ENCODE data around the gene SOS1. TPM values are rescaled to one million over a fixed set of nuclear protein-coding genes. Genes with fewer than 3 reads are reported as not detected.

Gene SOS1
- total RNA-seq, 1 donor from 2014 or later = 11.7 TPM

DNA sequence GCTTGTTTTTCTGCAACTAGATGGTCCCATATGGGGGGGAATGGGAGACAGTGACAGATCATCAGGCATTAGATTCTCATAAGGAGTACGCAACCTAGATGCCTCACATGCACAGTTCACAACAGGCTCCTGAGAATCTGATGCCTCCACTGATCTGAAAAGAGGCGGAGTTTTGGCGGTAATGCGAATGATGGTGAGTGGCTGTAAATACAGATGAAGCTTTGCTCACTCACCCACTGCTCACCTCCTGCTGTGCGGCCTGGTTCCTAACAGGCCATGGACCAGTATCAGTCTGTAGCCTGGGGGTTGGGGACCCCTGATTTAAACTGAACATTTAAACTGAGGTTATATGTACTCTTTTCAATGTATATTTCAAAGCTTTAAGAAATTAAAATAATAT, 40.7 kb downstream of the SOS1 start:
- TF ChIP-seq, protein P1, sequence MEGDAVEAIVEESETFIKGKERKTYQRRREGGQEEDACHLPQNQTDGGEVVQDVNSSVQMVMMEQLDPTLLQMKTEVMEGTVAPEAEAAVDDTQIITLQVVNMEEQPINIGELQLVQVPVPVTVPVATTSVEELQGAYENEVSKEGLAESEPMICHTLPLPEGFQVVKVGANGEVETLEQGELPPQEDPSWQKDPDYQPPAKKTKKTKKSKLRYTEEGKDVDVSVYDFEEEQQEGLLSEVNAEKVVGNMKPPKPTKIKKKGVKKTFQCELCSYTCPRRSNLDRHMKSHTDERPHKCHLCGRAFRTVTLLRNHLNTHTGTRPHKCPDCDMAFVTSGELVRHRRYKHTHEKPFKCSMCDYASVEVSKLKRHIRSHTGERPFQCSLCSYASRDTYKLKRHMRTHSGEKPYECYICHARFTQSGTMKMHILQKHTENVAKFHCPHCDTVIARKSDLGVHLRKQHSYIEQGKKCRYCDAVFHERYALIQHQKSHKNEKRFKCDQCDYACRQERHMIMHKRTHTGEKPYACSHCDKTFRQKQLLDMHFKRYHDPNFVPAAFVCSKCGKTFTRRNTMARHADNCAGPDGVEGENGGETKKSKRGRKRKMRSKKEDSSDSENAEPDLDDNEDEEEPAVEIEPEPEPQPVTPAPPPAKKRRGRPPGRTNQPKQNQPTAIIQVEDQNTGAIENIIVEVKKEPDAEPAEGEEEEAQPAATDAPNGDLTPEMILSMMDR (conservative IDR thresholded peaks at IDR 0.05; ENCODE audit: low read depth, low read length) = no peak
- DNase-seq (ENCODE audit: low read depth) = no peak
- H3K4me3 ChIP-seq (ENCODE audit: low read depth, low read length) = no peak overlapping the region

GRCh38 chr2:39069890-39070465, 50.9 kb downstream of the SOS1 start:
- DNase-seq (ENCODE audit: low read depth) = no peak
- TF ChIP-seq, protein P1 (conservative IDR thresholded peaks at IDR 0.05; ENCODE audit: low read depth, low read length) = no peak
- H3K4me3 ChIP-seq (ENCODE audit: low read depth, low read length) = no peak overlapping the region

DNA sequence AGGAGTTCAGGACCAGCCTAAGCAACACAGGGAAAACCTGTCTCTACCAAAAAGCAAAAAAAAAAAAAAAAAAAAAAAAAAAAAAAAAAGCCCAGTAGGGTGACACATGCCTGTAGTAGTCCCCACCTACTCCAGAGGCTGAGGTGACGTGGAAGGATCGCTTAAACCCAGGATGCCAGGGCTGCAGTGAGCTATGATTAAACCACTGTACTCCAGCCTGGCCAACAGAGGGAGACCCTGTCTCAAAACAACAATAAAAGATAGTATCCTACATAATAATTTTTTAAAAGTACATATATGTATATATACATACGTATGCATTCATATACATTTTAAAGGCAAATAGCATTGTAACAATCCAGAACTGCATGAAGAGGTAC, 51.7 kb downstream of the SOS1 start:
- H3K4me3 ChIP-seq (ENCODE audit: low read depth, low read length) = no peak overlapping the region
- TF ChIP-seq, protein P1 (conservative IDR thresholded peaks at IDR 0.05; ENCODE audit: low read depth, low read length) = peak; percentile 2
- DNase-seq (ENCODE audit: low read depth) = no peak

DNA sequence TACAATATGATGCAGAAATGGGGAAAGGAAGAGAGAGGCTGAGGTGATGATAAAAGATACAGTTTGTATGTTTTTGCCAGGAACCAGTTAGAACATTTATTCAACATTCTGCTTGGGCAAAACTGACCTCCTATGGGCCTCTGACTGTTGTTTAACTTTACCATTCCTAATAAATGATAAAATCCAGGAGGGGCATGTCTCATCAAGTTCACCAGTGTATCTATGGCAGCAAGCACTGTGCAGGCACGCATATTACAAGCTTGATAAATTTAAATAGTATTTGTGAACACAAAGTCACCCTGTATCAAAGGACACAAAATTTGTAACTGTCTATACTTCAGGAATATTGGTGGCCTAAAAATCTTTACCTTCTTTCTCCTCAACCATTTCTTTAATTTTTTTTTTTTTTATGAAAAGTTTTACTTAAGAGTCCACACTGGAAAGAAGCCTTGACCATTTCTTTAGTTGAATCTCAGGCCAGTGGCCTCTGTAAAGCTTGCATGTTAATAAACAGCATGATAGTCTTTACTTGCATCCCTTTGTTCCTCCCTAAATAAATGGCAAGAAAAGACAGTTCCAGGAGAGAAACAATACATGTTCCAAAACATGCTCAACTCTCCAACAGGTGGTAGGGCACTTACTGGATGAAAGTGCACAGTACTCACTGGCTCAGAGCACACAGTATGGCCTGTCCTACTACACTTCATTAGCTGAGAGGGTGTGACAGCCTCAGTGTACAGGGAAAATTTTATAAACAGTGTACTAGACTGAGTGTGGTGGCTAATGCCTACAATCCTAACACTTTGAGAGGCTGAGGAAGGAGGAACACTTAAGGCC, 52.3 kb downstream of the SOS1 start:
- no peak overlapping the region for H3K4me3 ChIP-seq (ENCODE audit: low read depth, low read length)
- DNase-seq (ENCODE audit: low read depth) = no peak
- TF ChIP-seq, protein P1 (conservative IDR thresholded peaks at IDR 0.05; ENCODE audit: low read depth, low read length) = no peak

- no peak for DNase-seq (ENCODE audit: low read depth)
- TF ChIP-seq, protein P1 (conservative IDR thresholded peaks at IDR 0.05; ENCODE audit: low read depth, low read length) = no peak
Measured at GRCh38 chr2:39065616-39066015, 55.2 kb downstream of the SOS1 start.

GRCh38 chr2:39062320-39062719, 58.5 kb downstream of the SOS1 start:
- TF ChIP-seq, protein P1 (conservative IDR thresholded peaks at IDR 0.05; ENCODE audit: low read depth, low read length) = no peak
- no peak for DNase-seq (ENCODE audit: low read depth)

More at GRCh38 chr2:39065616-39066015, 55.2 kb downstream of the SOS1 start:
- H3K4me3 ChIP-seq (ENCODE audit: low read depth, low read length) = no peak overlapping the region

More at GRCh38 chr2:39062320-39062719, 58.5 kb downstream of the SOS1 start:
- no peak overlapping the region for H3K4me3 ChIP-seq (ENCODE audit: low read depth, low read length)
